ENCODE results near the gene RAPGEF5. TPM values are rescaled to one million over a fixed set of nuclear protein-coding genes. Genes with fewer than 3 reads are reported as not detected.
A peak's percentile ranks its signal among the peaks of the same experiment; 100 is the strongest.

RAPGEF5 gene
- total and polyA plus RNA-seq, 10 of the 15 experiments (the other 5 are each of a cell fraction or from before 2014, with no cell fraction given), result 0.38 to 4.0 (median 1.6) TPM; not detected in 1

DNA sequence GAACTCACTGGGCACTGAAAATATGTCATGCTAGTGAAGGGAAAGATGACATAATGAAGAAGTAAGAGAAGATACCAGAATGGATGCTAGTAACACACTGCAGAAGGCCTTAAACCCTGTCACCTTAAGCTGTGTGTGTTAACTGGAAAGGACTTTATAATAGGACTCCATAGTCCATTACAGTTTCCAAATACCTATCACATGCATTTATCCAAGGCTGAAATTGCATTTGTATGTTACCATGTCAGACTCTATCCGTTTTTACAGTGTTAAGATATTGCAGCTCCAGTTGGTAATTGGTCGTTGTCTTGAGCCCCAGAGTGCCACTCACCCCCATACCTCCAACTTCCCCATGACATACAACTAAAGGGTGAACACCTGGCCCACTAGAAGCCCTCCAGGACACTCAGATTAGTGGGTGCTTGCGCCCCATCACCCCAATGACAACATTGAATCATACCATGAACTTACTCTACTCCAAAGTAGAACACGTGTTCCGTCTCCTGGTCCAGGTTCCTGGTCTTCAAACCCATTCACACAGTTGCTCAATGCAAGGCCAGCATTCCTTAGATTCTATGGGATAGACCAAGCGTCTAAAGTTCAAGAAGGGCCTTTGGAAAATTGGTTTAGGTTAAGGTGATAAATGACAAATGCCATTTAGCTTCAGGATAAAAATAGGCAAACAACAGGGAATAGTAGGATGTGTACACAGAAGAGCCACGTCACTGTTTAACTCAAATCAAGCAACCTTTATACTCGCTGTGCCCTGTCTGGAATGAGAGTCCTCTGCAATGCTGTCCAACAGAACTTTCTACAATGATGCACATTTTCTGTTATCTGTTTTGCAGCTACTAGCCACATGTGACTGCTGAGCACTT lies 2.1 kb upstream of the RAPGEF5 start (continued):
- no peak for TF ChIP-seq ASH2L (IDR thresholded peaks at IDR 0.05; ENCODE audit: borderline replicate concordance, low read depth)
- TF ChIP-seq, protein P1, sequence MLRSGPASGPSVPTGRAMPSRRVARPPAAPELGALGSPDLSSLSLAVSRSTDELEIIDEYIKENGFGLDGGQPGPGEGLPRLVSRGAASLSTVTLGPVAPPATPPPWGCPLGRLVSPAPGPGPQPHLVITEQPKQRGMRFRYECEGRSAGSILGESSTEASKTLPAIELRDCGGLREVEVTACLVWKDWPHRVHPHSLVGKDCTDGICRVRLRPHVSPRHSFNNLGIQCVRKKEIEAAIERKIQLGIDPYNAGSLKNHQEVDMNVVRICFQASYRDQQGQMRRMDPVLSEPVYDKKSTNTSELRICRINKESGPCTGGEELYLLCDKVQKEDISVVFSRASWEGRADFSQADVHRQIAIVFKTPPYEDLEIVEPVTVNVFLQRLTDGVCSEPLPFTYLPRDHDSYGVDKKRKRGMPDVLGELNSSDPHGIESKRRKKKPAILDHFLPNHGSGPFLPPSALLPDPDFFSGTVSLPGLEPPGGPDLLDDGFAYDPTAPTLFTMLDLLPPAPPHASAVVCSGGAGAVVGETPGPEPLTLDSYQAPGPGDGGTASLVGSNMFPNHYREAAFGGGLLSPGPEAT (IDR thresholded peaks at IDR 0.05; ENCODE audit: low read depth), result no peak

DNA sequence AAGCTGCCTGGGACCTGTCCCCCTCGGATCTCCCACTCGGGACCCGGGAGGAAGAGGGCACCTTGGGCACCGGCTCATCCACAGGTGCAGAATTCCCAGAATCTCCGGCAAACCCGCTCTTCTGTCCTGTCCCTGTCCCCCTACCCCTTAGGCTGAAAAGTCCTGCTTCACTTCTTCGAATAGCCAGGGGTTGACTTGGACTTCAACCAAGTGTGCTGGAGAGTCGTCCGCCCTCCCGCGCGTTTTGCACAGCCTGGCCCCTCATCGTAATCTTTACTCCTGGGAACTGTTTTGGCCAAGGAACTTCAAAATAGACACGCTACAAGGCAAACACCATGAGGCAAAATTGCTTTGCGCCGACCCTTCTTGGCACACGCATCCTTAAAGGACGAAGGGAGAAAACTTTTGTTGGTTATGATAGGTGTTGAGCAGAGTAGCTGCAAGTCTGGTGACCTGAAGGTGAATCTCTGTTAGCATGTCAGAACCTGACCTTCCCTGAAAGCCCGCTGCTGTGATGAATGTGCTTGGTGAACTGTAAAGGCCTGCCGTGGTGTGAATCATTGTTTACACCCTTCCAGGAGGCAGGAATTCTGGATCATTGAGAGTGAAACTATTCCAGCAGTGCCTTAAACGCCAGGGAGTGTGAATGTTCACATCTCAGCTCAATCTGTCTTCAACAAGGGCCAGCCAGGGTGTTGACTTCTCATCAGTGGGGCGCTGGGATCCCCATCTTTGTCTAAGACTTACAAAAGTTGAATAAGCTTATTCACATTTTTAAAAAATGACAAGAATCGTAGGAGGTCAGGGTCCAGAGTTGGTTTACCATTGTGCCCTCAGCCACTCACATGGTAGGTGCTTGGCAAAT lies 589 bp upstream of the RAPGEF5 start:
- DNase-seq (ENCODE audit: low read depth, low spot score) (no peak), FAIRE-seq (no peak), ATAC-seq (no peak)
- BruUV-seq (replicated peaks), result no TSS peak
- intact Hi-C loops (cut with micrococcal nuclease; ENCODE audit: unreplicated experiment), result no loop called here
- H3K27ac ChIP-seq (ENCODE audit: control insufficient read depth, insufficient read depth), result no peak overlapping the region
- H4K20me1 ChIP-seq (ENCODE audit: control insufficient read depth, insufficient read depth), result no peaks in the 10 kb centered on the region
- H3K27me3 ChIP-seq (replicated peaks in 1 of 2; ENCODE audit: control insufficient read depth in 2 of 2, insufficient read depth in 2 of 2, low read length in 1 of 2), result peaks cover 0 to 4% of the 10 kb centered on the region in 2 experiments; a peak in 2 of 4 replicates
- 59% methylated on average over 18 of the region's 23 CpGs for WGBS (ENCODE audit: insufficient coverage, insufficient replicate concordance, low lambda C conversion rate, missing lambda C conversion rate)
- peaks cover 10% of the 10 kb centered on the region; the same call in 2 of the 3 replicates for H3K9me3 ChIP-seq (replicated peaks; ENCODE audit: control insufficient read depth, insufficient read depth, low read length)
- no peaks in the 10 kb centered on the region for H3K36me3 ChIP-seq (ENCODE audit: control insufficient read depth in 2 of 2, insufficient read depth in 2 of 2, low read length in 1 of 2)
- no peaks in the 10 kb centered on the region for H3K4me1 ChIP-seq (ENCODE audit: control insufficient read depth, insufficient read depth, low read length)
- no peak overlapping the region for H2AFZ ChIP-seq (ENCODE audit: control insufficient read depth, low read depth, low read length)
- ChIA-PET CTCF (interaction anchor here (0.6 to 1.0 kb wide), 2 partner anchors 248 to 323 kb away, joined by 3 to 4 read pairs; no protein-coding TSS in a partner anchor), SMC1A (ENCODE audit: uncharacterized antibody, unreplicated experiment) (no interaction called here), RAD21 (ENCODE audit: unreplicated experiment) (no interaction called here), POLR2A (no interaction called here)
- TF ChIP-seq NRF1 (conservative IDR thresholded peaks at IDR 0.05; ENCODE audit: low read depth, low read length) (no peak), EP300 (IDR thresholded peaks at IDR 0.05; ENCODE audit: borderline replicate concordance in 1 of 2, control insufficient read depth in 1 of 2, low read depth in 2 of 2, low read length in 2 of 2) (no peak), BRCA1 (IDR thresholded peaks at IDR 0.05; ENCODE audit: low read depth, low read length) (no peak), IRF4 (IDR thresholded peaks at IDR 0.05; ENCODE audit: low read depth, low read length) (no peak), STAT1 (conservative IDR thresholded peaks at IDR 0.05) (no peak), NFYA (IDR thresholded peaks at IDR 0.05; ENCODE audit: borderline replicate concordance, low read depth, low read length) (no peak), MEF2B (IDR thresholded peaks at IDR 0.05; ENCODE audit: partially characterized antibody, poor library complexity, severe bottlenecking) (no peak), ZNF207 (IDR thresholded peaks at IDR 0.05; ENCODE audit: borderline replicate concordance) (no peak), PAX8 (IDR thresholded peaks at IDR 0.05) (no peak)
- 0 out of 2 replicates have a peak overlapping the region, but pooled peaks have one; percentile 17 for H3K4me2 ChIP-seq (ENCODE audit: control insufficient read depth, insufficient read depth)
- in situ Hi-C loops (cut with MboI), result no loop called here
- peak overlapping the region; percentile 38; the same call in 1 of the 2 replicates for H3K4me3 ChIP-seq
- H3K9ac ChIP-seq (ENCODE audit: control insufficient read depth, insufficient read depth, low read length), result no peak overlapping the region
- peaks cover 30% of the 10 kb centered on the region for H3K79me2 ChIP-seq (ENCODE audit: control insufficient read depth, insufficient read depth, low read length)

All from GM12878 (cell line).